ENCODE results near the gene GFRA3.

GFRA3 gene

DNA sequence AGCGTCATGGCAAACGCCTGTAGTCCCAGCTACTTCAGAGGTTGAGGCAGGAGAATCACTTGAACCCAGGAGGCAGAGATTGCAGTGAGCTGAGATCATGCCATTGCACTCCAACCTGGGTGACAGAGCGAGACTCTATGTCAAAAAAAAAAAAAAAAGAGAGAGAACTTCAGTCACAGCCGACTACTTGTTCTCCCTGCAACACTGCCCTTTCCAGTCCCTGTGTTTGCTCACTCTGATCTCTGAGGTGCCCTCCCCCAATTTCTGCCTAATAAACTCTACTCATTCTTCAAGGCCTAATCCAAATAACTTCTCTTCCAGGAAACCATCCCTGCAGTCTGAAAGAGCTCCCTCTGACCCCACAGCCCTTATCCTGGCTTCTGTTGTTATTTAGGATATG, 28.1 kb downstream of the GFRA3 start:
- no peak overlapping the region for H3K4me3 ChIP-seq (ENCODE audit: low read depth, low read length)
- H3K9me3 ChIP-seq (ENCODE audit: severe bottlenecking), result no peaks in the 10 kb centered on the region
- no peaks in the 10 kb centered on the region for H3K27me3 ChIP-seq (ENCODE audit: insufficient read depth, low read depth, severe bottlenecking)
- DNase-seq, result no peak
- H3K36me3 ChIP-seq, result no peaks in the 10 kb centered on the region
- H3K27ac ChIP-seq, result no peak overlapping the region
- TF ChIP-seq, protein P1, sequence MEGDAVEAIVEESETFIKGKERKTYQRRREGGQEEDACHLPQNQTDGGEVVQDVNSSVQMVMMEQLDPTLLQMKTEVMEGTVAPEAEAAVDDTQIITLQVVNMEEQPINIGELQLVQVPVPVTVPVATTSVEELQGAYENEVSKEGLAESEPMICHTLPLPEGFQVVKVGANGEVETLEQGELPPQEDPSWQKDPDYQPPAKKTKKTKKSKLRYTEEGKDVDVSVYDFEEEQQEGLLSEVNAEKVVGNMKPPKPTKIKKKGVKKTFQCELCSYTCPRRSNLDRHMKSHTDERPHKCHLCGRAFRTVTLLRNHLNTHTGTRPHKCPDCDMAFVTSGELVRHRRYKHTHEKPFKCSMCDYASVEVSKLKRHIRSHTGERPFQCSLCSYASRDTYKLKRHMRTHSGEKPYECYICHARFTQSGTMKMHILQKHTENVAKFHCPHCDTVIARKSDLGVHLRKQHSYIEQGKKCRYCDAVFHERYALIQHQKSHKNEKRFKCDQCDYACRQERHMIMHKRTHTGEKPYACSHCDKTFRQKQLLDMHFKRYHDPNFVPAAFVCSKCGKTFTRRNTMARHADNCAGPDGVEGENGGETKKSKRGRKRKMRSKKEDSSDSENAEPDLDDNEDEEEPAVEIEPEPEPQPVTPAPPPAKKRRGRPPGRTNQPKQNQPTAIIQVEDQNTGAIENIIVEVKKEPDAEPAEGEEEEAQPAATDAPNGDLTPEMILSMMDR (IDR thresholded peaks at IDR 0.05; ENCODE audit: low read depth, low read length), result no peak

DNA sequence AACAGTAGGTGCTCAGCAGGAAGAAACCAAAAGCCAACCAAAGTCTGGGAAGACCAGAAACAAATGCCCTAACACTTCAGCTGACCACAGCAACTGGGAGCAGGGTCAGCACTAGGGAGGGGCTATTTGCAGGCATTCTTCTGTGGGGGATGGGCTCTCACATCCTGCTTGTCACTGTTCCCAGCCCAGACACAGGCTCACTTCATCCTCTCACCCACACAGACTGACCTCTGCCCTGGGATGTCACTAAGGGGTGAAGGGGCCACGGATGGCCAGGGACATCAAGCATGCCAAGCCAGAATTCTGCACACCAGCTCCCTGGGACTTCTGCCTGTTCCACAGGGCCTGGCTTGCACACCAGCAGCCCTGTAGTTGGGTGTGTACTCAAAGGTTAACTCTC, 28.7 kb downstream of the GFRA3 start:
- Histone ChIP-seq H3K27ac (no peak overlapping the region), H3K36me3 (no peaks in the 10 kb centered on the region), H3K4me3 (ENCODE audit: low read depth, low read length) (no peak overlapping the region), H3K9me3 (ENCODE audit: severe bottlenecking) (no peaks in the 10 kb centered on the region), H3K27me3 (ENCODE audit: insufficient read depth, low read depth, severe bottlenecking) (no peaks in the 10 kb centered on the region)
- TF ChIP-seq, protein P1 (IDR thresholded peaks at IDR 0.05; ENCODE audit: low read depth, low read length), result no peak
- no peak for DNase-seq

DNA sequence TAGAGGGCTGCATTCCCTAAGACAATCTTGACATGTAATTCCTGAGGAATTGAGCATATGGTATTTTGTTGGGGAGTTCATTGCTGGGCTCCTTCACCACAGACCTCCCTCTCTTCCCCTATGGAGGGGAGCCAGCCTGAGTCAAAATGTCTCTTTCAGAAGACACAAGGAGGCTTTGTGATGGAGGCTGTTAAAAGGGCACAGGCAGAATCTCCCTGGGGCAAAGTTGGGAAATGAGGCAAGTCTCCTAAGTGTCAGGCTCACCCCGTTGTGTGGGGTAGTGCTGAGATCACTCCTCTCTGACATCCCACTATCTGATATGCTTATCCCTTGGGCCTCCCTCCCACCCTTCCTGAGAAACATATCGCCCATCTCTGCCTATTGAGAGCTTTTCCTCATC, 30.6 kb downstream of the GFRA3 start:
- DNase-seq, result no peak
- H3K27ac ChIP-seq, result peak overlapping the region; percentile 21; the same call in 1 of the 2 replicates
- no peaks in the 10 kb centered on the region for H3K36me3 ChIP-seq
- H3K9me3 ChIP-seq (ENCODE audit: severe bottlenecking), result no peaks in the 10 kb centered on the region
- TF ChIP-seq, protein P1 (IDR thresholded peaks at IDR 0.05; ENCODE audit: low read depth, low read length), result no peak
- H3K4me3 ChIP-seq (ENCODE audit: low read depth, low read length), result no peak overlapping the region
- no peaks in the 10 kb centered on the region for H3K27me3 ChIP-seq (ENCODE audit: insufficient read depth, low read depth, severe bottlenecking)

DNA sequence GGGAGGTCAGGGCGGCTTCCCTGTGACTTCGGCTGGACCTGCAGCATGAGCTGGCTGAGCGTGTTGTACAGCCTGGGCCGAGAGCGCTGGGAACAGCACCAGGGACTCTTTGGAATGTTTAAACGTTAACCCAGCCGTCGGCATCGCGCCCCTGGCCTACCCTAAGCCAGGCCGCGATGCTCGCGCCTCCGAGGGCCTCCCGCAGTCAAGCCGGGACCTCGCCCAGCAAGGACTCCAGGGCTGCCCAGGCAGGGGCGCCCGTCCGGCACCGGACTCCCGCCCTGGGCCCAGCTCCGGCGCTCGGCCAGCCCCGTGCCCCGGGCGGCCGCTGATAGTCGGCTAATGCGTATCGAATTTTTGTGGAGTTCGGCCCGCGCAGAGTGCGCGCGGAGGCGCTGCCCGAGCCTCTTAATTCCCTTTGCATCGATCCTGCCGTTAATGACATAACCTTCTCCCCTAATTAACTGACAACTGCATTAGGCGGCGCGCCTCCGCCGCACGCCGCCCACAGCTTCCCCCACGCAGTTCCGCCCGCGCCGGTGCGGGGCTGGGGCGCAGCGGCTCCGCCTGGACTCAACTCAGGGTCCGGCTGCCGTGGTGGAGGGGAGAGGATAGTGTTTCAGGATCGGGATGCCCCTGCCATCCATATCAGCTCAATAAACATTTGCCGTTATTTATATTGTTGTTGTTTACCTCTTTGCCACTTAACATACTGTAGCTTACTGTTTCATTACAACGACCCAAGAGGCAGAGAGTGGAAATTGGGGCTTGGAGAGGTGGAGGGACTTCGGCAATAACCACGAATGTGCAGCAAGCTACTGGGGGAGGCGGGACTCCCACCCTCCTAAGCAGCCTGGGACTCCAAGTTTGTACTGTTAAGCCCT, 32.5 kb downstream of the GFRA3 start:
- TF ChIP-seq, protein P1 (IDR thresholded peaks at IDR 0.05; ENCODE audit: low read depth, low read length), result no peak
- DNase-seq, result peak; percentile 32
- Histone ChIP-seq H3K27ac (peak overlapping the region; percentile 6; the same call in 1 of the 2 replicates), H3K9me3 (ENCODE audit: severe bottlenecking) (no peaks in the 10 kb centered on the region), H3K36me3 (no peaks in the 10 kb centered on the region), H3K27me3 (ENCODE audit: insufficient read depth, low read depth, severe bottlenecking) (no peaks in the 10 kb centered on the region), H3K4me3 (ENCODE audit: low read depth, low read length) (peak overlapping the region; percentile 31)

DNA sequence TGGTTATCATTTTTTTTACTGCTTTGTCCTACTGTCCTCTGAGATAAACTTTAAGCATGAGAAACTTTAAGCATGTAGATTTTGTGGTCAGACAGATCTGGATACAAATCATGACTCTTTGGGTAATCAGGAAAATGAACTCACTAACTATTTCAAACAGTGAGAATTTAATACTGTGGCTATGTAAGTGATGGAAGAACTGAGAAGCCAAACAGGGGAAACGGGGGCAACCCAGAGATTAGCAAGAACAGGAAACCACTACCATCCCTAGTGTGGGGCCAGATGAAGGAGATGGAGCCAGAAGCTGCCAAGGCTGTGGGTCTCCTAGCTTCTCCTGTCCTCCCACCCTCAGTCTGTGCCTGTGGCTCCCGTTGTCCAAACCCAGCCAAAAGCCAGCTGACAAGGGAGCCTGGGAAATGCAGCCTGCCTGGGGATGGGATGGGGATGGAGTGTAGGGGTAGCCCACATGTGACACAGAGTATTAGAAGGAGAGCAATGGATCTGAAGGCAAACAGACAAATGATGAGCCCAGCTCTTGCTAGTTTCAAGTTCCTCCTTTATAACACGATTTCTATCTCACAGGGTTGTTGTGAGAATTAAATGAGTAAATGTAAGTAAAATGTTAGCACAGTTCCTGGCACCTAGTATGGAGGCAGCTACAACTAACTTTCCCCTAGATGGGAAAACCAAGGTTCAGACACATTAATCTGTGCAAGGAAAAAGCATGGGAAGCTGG, 33.6 kb downstream of the GFRA3 start:
- no peak for DNase-seq
- Histone ChIP-seq H3K27ac (no peak overlapping the region), H3K27me3 (ENCODE audit: insufficient read depth, low read depth, severe bottlenecking) (no peaks in the 10 kb centered on the region), H3K36me3 (no peaks in the 10 kb centered on the region), H3K9me3 (ENCODE audit: severe bottlenecking) (no peaks in the 10 kb centered on the region), H3K4me3 (ENCODE audit: low read depth, low read length) (no peak overlapping the region)
- TF ChIP-seq, protein P1 (IDR thresholded peaks at IDR 0.05; ENCODE audit: low read depth, low read length), result no peak

Data from WERI-Rb-1 (cell line).